Caki2 (cell line): ENCODE measurements around the gene CYP4A22. TPM values are rescaled to one million over a fixed set of nuclear protein-coding genes. Genes with fewer than 3 reads are reported as not detected.
"Not testable (repeated sequence)": the region's sequence is repeated elsewhere in the genome, so short reads cannot be mapped to it uniquely, and the experiment has no call there.

Experiments used
- DNase-seq: peaks from one replicate; pipeline ENCODE4 v3.0.0-alpha.2; 2015; ENCODE audit warnings: low read depth
- in situ Hi-C: cut with HindIII; loops from 2 replicates; pipeline ENCODE4 v1.10.0; 2016; ENCODE audit warnings: low sequenced_read_pairs, low pct_unique_long_range_greater_than_20kb, mixed read lengths
- total RNA-seq: library from RNA; depleted of rRNA; stranded (reverse); fragments of >200 nt; shearing (Covaris generic); gene quantifications from 2 replicates; pipeline ENCODE4 v1.2.3, GENCODE V29; 2014; ENCODE audit warnings: low replicate concordance; rRNA removed

CYP4A22 gene
- total RNA-seq, 1 experiment from 2014 or later: not detected

DNA sequence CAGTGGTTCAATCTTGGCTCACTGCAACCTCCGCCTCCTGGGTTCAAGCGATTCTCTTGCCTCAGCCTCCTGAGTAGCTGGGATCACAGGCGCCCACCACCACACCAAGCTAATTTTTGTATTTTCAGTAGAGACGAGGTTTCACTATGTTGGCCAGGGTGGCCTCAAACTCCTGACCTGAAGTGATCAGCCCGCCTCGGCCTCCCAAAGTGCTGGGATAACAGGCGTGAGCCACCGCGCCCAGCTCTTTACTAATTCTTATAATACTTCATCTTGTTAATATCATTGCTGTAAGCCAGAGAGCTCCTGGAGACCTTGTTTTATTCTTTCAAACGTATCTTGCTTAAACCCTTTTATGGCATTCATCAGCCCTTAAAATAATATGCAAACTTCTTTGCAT is 56.3 kb downstream of the CYP4A22 start:
- in situ Hi-C loops, DNase-seq: not testable (repeated sequence)

DNA sequence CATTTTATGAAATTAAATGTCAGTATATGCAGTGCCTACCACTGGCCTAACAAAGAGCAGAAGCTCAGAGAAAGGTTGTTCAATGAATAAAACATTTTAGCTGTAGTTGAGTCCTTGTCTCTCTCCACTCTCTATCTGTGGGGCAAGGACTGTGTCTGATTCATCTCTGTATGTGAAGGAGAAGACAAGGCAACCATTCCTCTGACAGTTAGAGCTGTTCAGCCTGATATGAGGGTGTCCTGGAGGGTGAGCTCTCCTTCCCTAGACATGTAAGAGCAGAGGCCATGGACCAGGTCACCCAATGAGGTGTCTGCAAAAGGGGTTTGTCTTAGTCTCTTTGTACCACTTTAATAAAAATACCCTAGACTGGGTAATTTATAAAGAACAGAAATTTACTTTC is 57.1 kb downstream of the CYP4A22 start:
- DNase-seq: no peak
- in situ Hi-C loops: no loop called here

DNA sequence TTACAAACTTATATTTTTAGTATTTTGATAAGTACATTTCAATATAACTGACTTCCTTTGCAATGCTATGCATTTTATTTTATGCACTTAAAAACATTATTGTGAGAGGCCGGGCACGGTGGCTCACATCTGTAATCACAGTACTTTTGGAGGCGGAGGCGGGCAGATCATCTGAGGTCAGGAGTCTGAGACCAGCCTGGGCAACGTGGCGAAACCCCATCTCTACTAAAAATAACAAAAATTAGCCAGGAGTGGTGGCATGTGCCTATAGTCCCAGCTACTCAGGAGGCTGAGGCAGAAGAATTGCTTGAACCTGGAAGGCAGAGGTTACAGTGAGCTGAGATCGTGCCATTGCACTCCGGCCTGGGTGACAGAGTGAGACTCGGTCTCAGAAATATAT is 58.7 kb downstream of the CYP4A22 start:
- DNase-seq, in situ Hi-C loops: not testable (repeated sequence)

DNA sequence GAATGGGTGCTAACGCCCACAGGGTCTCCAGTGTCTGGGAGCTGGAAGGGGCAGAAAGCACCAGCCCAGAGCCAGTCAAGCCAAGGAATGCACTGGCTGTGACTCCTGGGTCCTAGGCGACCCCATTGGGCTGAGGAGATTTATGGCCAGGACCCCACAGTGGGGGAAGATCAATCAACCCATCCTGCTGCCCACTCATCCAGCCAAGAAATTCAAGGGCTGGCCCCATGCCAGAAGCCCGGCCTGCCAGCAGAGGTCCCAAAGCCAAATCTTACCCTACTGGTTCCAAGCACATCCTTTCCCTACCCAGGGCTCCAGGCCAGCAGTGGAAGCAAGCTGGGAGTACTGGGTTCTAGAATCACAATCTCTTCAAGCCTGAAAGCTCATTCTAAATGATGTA is 59.4 kb downstream of the CYP4A22 start:
- in situ Hi-C loops: no loop called here
- no peak for DNase-seq

DNA sequence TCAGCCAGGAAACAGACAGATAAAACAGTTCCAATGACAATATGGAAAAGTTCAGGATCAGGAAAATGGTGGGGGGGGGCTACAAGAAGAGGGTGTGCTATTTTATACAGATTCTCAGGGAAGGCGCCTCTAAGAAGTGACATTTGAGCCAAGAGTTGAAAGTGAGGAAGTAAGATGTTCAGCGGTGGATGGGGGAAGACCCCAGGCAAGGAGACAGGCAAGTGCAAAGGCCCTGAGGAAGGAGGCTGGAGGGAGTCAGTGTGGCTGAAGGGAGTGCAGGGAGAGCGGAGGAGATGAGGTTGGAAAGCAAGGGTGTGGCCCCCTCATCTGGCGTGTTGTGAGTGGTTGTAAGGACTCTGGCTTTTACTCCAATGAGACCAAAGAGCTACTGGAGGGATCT is 61.0 kb downstream of the CYP4A22 start:
- in situ Hi-C loops: no loop called here
- no peak for DNase-seq

Other genes starting within 250 kb of the CYP4A22 start
- gene CYP4A11, start 196.0 kb upstream of the CYP4A22 start, total RNA-seq: not detected in 2 replicates
- gene CYP4X1, start 113.8 kb upstream of the CYP4A22 start, total RNA-seq: not detected in 2 replicates
- gene CYP4Z1, start 70.2 kb upstream of the CYP4A22 start, total RNA-seq: not detected in 2 replicates
- 335 and 371 TPM in 2 replicates for gene PDZK1IP1, start 52.6 kb downstream of the CYP4A22 start, total RNA-seq
- not detected in 2 replicates for gene TAL1, start 94.8 kb downstream of the CYP4A22 start, total RNA-seq
- gene STIL, start 176.7 kb downstream of the CYP4A22 start, total RNA-seq: 16.6 and 40.5 TPM in 2 replicates
- 96.6 and 107 TPM in 2 replicates for gene CMPK1, start 196.3 kb downstream of the CYP4A22 start, total RNA-seq